Effector memory CD8-positive, alpha-beta T cell (primary cell): ENCODE measurements around the gene INAVA.

Experiments used
- ATAC-seq: fragments of 150-1000 bp; cut with Tn5 transposase; replicated peaks from 2 replicates; pipeline ENCODE4 v1.10.0; 2021; ENCODE audit warnings: mild to moderate bottlenecking, moderate library complexity
- DNase-seq, 3 experiments: peaks; one replicate each; pipeline ENCODE4 v3.0.0; 2021
- H3K27ac Mint-ChIP-seq, 2 donors: one replicate each; pipeline ENCODE4 v1.8.0; 2022; ENCODE audit warnings: mild to moderate bottlenecking in 2 of 2, mixed read lengths in 2 of 2, moderate library complexity in 2 of 2
- H3K27me3 Mint-ChIP-seq, 2 donors: one replicate each; pipeline ENCODE4 v1.8.0; 2022; ENCODE audit warnings: mixed read lengths in 2 of 2
- H3K36me3 Mint-ChIP-seq: one replicate; pipeline ENCODE4 v1.8.0; 2022; ENCODE audit warnings: mild to moderate bottlenecking, moderate library complexity, mixed read lengths; ENCODE audit not compliant: insufficient read depth
- H3K4me1 Mint-ChIP-seq, 2 donors: one replicate each; pipeline ENCODE4 v1.8.0; 2022; ENCODE audit warnings: low read depth in 2 of 2, mixed read lengths in 2 of 2
- H3K4me3 Mint-ChIP-seq, 2 donors: one replicate each; pipeline ENCODE4 v1.8.0; 2022; ENCODE audit warnings: mild to moderate bottlenecking in 2 of 2, mixed read lengths in 2 of 2, moderate library complexity in 2 of 2
- H3K9me3 Mint-ChIP-seq, 2 donors: one replicate each; pipeline ENCODE4 v1.8.0; 2022; ENCODE audit warnings: mixed read lengths in 2 of 2

The INAVA gene

DNA sequence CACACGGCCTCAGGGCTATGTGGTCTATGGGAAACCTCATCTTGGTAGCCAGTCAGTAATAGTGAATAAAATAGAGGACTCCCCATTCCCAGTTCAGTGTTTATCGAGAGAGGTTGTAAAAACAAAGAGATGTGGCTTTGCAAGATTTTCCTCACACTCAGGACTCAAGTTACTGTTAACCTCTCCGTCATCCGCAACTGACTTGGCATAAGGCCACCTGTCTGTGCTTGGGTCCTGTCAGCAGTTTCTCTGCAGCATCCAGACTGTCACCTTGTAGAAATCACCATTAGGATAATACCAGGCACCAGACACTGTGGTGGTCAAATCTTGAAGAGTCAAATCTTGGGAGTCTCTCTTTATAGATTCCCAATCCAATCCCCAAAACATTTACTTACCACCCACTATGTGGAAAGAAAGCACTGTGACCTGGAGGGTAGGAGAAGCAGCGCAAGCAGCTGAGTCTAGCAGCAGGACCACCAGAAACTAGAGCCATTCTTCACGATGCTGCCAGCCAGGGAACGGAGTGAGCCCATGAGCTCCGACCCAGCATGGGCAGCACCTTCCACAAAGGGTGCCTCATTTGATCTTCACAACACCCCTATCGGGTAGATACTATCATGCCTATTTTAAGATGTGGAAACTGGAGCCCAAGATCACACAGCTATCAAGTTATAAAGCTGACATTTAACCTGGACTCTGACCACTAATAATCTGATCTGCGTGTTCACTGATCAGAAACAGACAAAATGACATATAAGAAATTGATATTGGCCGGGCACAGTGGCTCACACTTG lies 27.5 kb upstream of the INAVA start:
- Mint-ChIP-seq H3K4me1 (peaks cover 49 to 61% of the 10 kb centered on the region in 2 donors), H3K4me3 (peak overlapping the region; percentile 15 to 41), H3K36me3 (peaks cover 3% of the 10 kb centered on the region), H3K27ac (peak overlapping the region; percentile 38 to 70), H3K27me3 (no peaks in the 10 kb centered on the region), H3K9me3 (no peaks in the 10 kb centered on the region)
- no peak for ATAC-seq
- no peak for DNase-seq

DNA sequence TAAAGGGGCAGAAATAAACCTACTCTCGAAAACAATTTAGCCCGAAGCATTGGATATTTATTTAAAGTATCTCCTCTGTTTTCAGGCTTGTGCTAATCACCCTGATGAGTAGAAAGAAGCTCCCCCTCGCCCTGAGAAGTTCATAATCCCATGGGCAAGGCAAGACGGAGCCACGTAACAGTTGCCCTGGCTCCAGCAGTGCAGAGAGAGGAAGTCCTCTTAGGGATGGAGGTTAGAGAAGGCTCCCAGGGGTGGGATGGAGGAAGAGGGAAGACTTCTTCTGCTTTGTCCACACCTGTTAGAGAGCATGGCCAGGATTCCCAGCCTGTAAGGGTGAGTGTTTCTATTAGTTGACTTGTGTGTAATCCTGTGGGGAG lies 25.3 kb upstream of the INAVA start:
- Mint-ChIP-seq H3K4me1 (peaks cover 43 to 46% of the 10 kb centered on the region in 2 donors), H3K27ac (peak overlapping the region; percentile 88 to 91)

DNA sequence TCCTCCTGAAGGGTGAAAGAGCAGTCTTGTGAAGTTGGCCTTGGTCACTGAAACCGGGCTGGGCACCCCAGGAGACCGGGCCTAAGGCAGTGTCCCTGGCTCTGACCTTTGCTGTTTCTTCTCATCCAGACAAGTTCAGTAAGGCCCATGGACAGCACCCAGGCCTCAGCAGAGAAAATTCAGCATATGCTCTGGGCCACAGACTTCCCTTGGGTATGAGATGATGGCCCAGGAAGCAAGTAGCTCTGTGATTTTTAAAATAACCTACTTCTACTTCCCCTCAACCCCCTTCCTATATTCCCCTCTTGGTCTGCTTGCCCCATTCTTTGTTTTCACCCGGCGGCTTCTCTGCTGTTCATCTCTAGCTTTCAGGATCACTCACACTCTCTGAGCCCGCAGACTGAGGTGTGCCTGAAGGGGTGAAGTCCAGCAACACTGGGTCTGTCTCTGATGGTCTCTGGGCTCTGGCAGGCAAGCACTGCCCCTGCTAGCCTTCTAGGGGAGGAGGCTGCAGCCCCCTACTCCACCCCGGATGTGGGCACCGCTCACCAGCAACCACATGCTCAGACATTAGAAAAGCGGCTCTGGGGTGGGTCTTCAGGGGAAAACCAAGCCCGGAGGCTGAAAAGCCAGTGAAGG lies 24.8 kb upstream of the INAVA start:
- H3K4me3 Mint-ChIP-seq = peak overlapping the region; percentile 68 to 72
- H3K9me3 Mint-ChIP-seq = no peaks in the 10 kb centered on the region
- peak in 1 of 3 experiments; percentile 21 for DNase-seq
- no peaks in the 10 kb centered on the region for H3K36me3 Mint-ChIP-seq
- peak; percentile 71 for ATAC-seq
- peaks cover 11 to 14% of the 10 kb centered on the region in 2 donors for H3K27me3 Mint-ChIP-seq
- peaks cover 47 to 49% of the 10 kb centered on the region in 2 donors for H3K4me1 Mint-ChIP-seq
- peak overlapping the region; percentile 88 to 91 for H3K27ac Mint-ChIP-seq

More for the DNA sequence above, 25.3 kb upstream of the INAVA start:
- H3K9me3 Mint-ChIP-seq = no peaks in the 10 kb centered on the region
- no peak for DNase-seq
- peak overlapping the region; percentile 68 to 72 for H3K4me3 Mint-ChIP-seq
- no peak for ATAC-seq
- peaks cover 6 to 9% of the 10 kb centered on the region in 2 donors for H3K27me3 Mint-ChIP-seq
- H3K36me3 Mint-ChIP-seq = no peaks in the 10 kb centered on the region

DNA sequence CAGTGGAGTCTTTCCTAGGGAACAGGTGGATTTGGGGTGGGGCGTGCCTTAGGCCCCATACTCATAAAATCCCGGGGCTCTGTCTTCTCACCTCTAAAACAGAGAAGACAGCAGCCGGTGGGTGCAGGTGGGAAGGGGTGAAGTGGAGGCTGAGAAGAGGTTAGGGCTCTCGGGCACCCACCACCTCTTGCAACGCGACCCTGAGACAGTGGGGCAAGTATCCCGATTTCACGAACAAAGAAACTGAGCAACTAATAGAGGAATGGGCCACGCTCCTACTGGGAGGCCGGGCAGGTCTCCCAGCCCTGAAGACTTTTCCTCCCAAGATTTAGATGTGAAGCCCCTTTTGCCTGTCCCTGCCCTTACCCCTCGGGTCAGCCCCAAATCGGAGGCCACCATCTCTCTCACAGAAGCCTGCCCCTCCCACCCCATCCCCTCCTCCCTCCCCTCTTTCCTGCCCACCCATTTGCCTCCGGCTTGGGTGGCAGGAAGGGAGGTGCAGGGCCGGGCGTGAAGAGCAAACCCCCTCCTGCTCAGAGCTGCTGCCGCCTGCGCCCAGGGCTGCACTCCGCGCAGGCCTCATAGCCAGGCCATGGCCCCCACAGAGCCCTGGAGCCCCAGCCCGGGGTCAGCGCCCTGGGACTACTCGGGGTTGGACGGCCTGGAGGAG lies 22.1 kb upstream of the INAVA start, which contains the start of gene GPR25:
TSS of gene GPR25 (plus strand) at position 536 of the 670 bp plus-strand sequence. CDS start at position 593, 57 bp downstream.
- peak within 1 kb of the TSS; percentile 52 to 71 for H3K4me3 Mint-ChIP-seq
- no peaks in the 10 kb centered on the region for H3K36me3 Mint-ChIP-seq
- H3K27me3 Mint-ChIP-seq = peaks cover 11 to 17% of the 10 kb centered on the region in 2 donors
- H3K9me3 Mint-ChIP-seq = no peaks in the 10 kb centered on the region
- peaks cover 44% of the 10 kb centered on the region in 2 donors for H3K4me1 Mint-ChIP-seq
- ATAC-seq (peak; percentile 23), DNase-seq (no peak)
- H3K27ac Mint-ChIP-seq = peak within 1 kb of the TSS; percentile 75 to 91

DNA sequence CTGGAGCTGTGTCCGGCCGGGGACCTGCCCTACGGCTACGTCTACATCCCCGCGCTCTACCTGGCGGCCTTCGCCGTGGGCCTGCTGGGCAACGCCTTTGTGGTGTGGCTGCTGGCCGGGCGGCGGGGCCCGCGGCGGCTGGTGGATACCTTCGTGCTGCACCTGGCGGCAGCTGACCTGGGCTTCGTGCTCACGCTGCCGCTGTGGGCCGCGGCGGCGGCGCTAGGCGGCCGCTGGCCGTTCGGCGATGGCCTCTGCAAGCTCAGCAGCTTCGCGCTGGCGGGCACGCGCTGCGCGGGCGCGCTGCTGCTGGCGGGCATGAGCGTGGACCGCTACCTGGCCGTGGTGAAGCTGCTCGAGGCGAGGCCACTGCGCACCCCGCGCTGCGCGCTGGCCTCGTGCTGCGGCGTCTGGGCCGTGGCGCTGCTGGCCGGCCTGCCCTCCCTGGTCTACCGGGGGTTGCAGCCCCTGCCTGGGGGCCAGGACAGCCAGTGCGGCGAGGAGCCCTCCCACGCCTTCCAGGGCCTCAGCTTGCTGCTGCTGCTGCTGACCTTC lies 21.5 kb upstream of the INAVA start:
- ATAC-seq (no peak), DNase-seq (no peak)
- no peak overlapping the region for H3K27ac Mint-ChIP-seq
- peaks cover 43 to 48% of the 10 kb centered on the region in 2 donors for H3K4me1 Mint-ChIP-seq
- H3K36me3 Mint-ChIP-seq = no peaks in the 10 kb centered on the region
- no peaks in the 10 kb centered on the region for H3K9me3 Mint-ChIP-seq
- H3K4me3 Mint-ChIP-seq = peak overlapping the region; percentile 52 to 71
- H3K27me3 Mint-ChIP-seq = peaks cover 11 to 17% of the 10 kb centered on the region in 2 donors

DNA sequence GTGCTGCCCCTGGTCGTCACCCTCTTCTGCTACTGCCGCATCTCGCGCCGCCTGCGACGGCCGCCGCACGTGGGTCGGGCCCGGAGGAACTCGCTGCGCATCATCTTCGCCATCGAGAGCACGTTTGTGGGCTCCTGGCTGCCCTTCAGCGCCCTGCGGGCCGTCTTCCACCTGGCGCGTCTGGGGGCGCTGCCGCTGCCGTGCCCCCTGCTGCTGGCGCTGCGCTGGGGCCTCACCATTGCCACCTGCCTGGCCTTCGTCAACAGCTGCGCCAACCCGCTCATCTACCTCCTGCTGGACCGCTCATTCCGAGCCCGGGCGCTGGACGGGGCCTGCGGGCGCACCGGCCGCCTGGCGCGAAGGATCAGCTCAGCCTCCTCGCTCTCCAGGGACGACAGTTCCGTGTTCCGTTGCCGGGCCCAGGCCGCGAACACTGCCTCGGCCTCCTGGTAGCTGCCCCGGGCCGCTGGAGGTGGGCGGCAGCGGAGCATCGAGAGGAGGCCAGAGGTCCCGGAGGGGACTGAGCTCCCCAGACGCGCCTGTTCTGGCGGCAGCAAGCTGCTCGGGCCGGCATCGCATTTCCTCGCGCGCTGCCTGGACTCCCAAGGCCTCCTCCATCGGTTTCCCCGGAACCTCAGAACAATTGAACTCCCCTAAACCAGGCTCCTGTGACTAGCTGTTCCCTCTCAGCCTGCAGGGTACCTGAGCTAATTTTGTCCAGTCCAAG lies 20.9 kb upstream of the INAVA start:
- Mint-ChIP-seq H3K4me3 (peak overlapping the region; percentile 52 to 71), H3K36me3 (no peaks in the 10 kb centered on the region), H3K27ac (peak overlapping the region in 1 of 2 donors; percentile 64), H3K9me3 (no peaks in the 10 kb centered on the region), H3K4me1 (peaks cover 48 to 52% of the 10 kb centered on the region in 2 donors), H3K27me3 (peaks cover 11 to 17% of the 10 kb centered on the region in 2 donors)
- DNase-seq (no peak), ATAC-seq (peak; percentile 12)

DNA sequence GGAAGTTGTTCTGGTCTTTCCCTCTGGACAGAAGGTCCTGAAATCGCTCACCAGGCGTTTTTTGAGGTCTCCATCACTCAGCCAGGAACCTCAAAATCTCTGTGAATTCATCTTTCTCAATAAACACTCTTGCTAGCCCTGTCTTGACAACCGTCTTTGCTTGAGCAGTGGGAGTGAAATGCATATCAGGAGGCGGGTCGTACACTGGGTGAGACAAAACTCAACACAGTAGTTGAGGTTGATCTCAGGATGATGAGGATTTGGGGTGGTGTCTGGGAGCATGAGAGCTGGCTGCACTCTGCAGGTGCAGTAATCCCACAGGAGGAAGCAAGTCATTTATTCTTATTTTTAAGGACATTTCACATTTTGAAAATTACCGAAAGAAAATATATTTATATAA lies 20.0 kb upstream of the INAVA start:
- Mint-ChIP-seq H3K4me3 (peak overlapping the region; percentile 52 to 71), H3K36me3 (no peaks in the 10 kb centered on the region), H3K27ac (peak overlapping the region in 1 of 2 donors; percentile 64), H3K4me1 (peaks cover 42 to 47% of the 10 kb centered on the region in 2 donors), H3K9me3 (no peaks in the 10 kb centered on the region), H3K27me3 (peaks cover 11 to 17% of the 10 kb centered on the region in 2 donors)
- no peak for DNase-seq
- ATAC-seq = no peak

DNA sequence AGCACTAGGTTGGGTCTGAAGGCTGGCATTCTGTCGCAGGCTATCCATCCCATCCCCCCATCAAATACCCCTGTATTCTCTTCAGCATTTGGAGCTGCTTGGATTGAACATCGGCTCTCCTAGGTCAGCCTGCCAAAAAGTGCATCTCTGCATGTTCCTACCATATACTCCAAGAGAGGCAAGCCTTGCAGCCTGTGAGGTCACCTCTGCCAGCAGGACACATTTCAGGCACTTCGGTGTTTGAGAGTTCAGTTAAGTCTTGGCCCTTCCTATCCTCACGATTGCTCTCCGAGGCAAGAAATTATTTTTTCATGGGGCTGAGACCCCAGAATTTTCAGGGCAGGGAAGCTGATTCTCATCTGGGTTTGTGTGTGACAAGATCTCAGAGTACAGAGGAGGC lies 19.3 kb upstream of the INAVA start:
- no peak for ATAC-seq
- DNase-seq = no peak
- H3K27me3 Mint-ChIP-seq = peaks cover 11 to 17% of the 10 kb centered on the region in 2 donors
- no peaks in the 10 kb centered on the region for H3K36me3 Mint-ChIP-seq
- no peak overlapping the region for H3K4me3 Mint-ChIP-seq
- no peak overlapping the region for H3K27ac Mint-ChIP-seq
- peaks cover 35 to 43% of the 10 kb centered on the region in 2 donors for H3K4me1 Mint-ChIP-seq
- H3K9me3 Mint-ChIP-seq = no peaks in the 10 kb centered on the region

DNA sequence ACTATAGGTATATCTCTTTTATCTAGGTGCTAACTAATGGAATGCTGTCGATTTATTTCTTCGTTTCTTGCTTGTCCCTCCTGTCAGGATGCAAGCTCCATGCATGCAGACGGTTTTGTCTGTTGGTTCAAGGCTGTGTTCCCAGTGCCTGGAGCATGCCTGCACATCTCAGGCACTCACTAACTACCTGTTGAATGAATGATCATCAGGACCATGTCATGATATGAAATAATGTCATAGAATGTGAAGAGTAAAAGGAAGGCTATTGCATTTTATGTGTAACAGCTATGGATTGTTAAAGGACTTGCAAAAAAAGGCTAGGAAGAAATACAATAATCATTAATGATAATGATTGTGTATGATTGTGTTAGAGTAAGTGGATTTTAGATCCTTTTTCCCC lies 17.7 kb upstream of the INAVA start:
- no peaks in the 10 kb centered on the region for H3K36me3 Mint-ChIP-seq
- no peak for ATAC-seq
- H3K4me1 Mint-ChIP-seq = peaks cover 19 to 31% of the 10 kb centered on the region in 2 donors
- H3K4me3 Mint-ChIP-seq = peak overlapping the region in 1 of 2 donors; percentile 10
- no peaks in the 10 kb centered on the region for H3K9me3 Mint-ChIP-seq
- peaks cover 11 to 23% of the 10 kb centered on the region in 2 donors for H3K27me3 Mint-ChIP-seq
- DNase-seq = no peak
- peak overlapping the region; percentile 49 to 75 for H3K27ac Mint-ChIP-seq

DNA sequence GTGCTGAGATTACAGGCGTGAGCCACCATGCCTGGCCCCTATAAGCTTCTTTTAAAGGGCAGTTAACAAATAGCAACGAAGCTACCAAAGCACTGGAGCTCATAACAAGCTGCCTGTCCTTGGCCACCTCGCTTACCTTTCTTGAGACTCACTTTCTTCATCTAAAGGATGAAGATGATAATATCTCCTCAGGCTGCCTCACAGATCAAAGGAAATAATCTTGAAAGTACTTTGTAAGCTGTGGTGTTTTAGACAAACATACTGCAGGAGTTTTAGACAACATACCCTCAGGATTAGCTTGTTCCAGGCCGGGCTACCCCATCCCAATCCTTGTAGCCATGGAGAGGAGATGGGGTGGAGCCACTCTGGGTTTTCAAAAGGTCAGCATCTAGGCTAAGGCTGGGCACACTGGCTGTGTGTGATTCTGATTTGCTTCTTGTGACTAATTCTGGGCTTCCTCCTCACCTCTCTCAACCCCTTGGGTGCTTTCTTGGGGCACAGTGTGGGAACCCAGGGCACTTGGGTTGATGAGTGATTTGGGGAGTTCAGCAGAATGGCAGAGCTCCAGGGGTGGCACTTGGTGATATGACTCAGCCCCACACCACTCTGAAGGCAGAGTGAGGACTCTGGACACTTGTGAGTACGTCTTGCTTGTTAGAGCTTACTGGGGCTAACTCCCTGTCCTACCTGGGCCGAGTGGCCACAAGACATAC lies 16.7 kb upstream of the INAVA start:
- Mint-ChIP-seq H3K9me3 (no peaks in the 10 kb centered on the region), H3K36me3 (no peaks in the 10 kb centered on the region), H3K4me1 (peaks cover 17 to 29% of the 10 kb centered on the region in 2 donors), H3K27me3 (peaks cover 11 to 23% of the 10 kb centered on the region in 2 donors), H3K27ac (peak overlapping the region; percentile 53 to 75), H3K4me3 (peak overlapping the region in 1 of 2 donors; percentile 19)
- ATAC-seq = peak; percentile 73
- no peak for DNase-seq

DNA sequence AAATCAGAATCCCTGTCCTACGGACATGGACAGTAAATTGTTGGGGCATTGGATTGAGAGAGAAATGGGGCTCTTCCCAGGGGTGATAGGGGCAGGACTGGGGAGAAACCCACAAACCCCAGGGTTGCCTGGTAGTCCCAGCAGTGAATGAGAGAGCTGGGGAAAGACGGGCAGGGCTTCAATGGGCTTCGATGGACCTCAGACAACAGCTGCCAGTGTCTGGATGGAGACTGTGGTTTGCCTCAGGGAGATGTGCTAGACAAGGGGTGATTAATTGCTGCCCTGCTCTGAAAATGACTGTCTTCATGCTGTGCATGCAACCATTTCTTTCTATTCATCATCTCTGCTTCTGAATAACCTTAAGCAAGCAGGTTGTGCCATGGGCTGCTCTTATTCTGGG lies 14.5 kb upstream of the INAVA start:
- no peak overlapping the region for H3K4me3 Mint-ChIP-seq
- DNase-seq (no peak), ATAC-seq (peak; percentile 60)
- peaks cover 0 to 6% of the 10 kb centered on the region in 2 donors for H3K27me3 Mint-ChIP-seq
- peaks cover 21 to 26% of the 10 kb centered on the region in 2 donors for H3K4me1 Mint-ChIP-seq
- no peaks in the 10 kb centered on the region for H3K36me3 Mint-ChIP-seq
- H3K9me3 Mint-ChIP-seq = no peaks in the 10 kb centered on the region
- no peak overlapping the region for H3K27ac Mint-ChIP-seq

DNA sequence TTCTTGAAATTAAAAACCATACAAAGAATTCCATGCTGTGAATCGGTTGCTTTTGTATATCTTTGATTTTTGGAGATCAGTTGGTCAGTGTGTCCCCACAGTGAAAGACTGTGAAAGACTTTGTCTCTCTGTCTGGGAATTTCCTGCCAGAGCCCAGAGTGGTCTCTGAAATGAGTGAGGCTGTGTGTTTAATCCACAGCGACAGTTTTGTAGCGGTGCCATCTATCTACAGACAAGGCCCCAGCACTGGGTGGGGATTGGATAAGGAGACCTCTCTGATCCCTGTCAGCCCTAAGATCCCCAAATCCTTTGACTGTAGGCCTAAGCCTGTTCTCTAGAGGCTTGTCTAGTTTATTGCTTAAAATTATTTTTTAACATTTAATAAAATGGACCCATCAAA lies 11.6 kb upstream of the INAVA start:
- no peak overlapping the region for H3K4me3 Mint-ChIP-seq
- H3K27me3 Mint-ChIP-seq = peaks cover 0 to 6% of the 10 kb centered on the region in 2 donors
- no peak for DNase-seq
- no peak overlapping the region for H3K27ac Mint-ChIP-seq
- H3K9me3 Mint-ChIP-seq = no peaks in the 10 kb centered on the region
- no peak for ATAC-seq
- H3K4me1 Mint-ChIP-seq = peaks cover 35 to 37% of the 10 kb centered on the region in 2 donors
- peaks cover 4% of the 10 kb centered on the region for H3K36me3 Mint-ChIP-seq
